ENCODE data around the gene SPATA24. TPM values are rescaled to one million over a fixed set of nuclear protein-coding genes. Genes with fewer than 3 reads are reported as not detected.
A peak's percentile ranks its signal among the peaks of the same experiment; 100 is the strongest.
"Not testable (repeated sequence)": the region's sequence is repeated elsewhere in the genome, so short reads cannot be mapped to it uniquely, and the experiment has no call there.

The SPATA24 gene
- total RNA-seq, 2 donors from 2014 or later = 18.9 TPM; not detected in 1

DNA sequence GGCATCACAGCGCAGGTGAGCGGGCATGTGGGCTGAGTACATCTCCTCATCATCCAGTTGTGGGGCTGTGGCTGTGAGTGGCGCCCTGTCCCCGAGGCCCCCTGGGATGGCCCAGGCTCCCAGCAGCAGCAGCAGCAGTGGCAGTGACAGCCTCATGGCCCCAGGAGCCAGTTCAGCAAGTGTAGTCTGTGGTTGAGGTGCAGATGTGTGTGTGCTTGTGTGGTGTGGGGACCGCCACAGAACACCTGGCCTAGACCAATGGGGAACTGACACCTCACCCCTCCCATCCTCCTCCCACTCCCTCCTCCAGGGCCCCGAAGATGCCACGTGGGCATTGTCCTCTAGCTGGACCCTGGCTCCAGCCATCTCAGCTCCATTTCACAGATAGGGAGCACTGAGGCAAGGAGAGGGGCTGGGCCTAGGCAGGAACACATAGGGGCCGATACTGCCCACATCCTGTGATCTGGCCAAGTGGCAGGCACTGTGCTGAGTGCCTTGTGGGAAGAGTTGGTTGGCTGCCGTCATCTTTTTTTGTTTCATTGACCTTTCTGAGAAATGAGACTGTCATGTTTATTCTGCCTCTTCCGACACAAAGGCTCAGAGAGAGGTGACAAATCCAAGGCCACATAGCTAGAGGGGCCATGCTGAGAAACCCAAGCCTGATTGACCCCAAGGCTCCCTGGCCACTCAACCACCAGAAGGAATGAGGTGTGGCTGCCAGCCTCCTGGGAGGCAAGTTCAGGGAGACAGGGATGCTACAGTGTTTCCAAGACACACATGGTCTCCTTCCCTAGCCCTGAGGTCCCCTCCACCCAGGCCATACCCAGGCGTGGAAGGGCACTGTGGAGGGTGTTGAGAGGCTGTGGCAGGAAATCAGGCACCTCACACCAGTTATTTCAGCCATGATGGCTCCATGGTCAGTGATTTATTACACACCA is 13.9 kb downstream of the SPATA24 start, which contains the start of gene MZB1:
Gene MZB1, minus strand, starts transcription at position 213 of the 938 bp plus-strand sequence. Its CDS starts 57 bp downstream, at position 156.
- WGBS, 2 donors = 78 to 81% methylated on average over 8 to 11 of the region's 11 CpGs
- no peak within 1 kb of the TSS for H3K4me3 ChIP-seq
- intact Hi-C loops (cut with DNase I) = no loop called here
- H3K27me3 ChIP-seq = peaks cover 0 to 11% of the 10 kb centered on the region in 2 donors
- no peak for DNase-seq
- no peak within 1 kb of the TSS for H3K27ac ChIP-seq
- TF ChIP-seq CTCF (IDR thresholded peaks at IDR 0.05) = no peak
- TF ChIP-seq POLR2A (IDR thresholded peaks at IDR 0.05) = no peak
- no peaks in the 10 kb centered on the region for H3K36me3 ChIP-seq (replicated peaks in 1 of 2; ENCODE audit: insufficient read depth in 1 of 2, low read depth in 2 of 2)
- no peak for ATAC-seq
- peaks cover 38% of the 10 kb centered on the region for H3K4me1 ChIP-seq
- no peaks in the 10 kb centered on the region for H3K9me3 ChIP-seq

DNA sequence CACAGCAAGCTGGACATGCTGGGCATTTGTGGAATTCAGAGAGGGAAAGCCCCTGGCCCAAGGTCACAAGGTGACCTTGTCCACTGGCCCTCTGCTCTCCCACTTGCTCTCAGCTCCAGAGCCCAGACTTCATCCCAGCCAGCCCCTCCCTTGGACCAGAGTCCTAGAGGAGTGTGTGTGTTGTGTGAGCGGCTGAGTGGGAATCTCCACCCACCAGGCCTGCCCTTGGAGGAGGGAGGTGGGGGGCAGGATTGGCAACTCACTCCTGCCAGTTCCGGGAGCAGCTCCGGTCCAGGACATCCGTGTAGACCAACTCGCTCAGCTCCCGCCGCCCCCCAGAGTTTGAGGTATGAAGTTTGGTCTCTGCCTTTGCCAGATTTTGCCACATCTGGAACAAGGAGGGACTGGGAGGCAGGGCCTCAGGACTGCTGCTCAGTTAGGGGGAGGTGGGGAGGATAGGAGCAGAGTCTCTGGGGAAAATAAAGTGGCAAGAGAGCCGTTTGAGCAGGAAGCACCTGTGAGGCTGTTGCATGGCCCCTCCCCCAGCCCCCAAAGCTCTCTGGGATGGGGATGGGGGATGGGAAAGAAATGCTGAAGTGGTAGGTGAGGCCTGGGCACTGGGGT is 15.6 kb downstream of the SPATA24 start:
- no peak for TF ChIP-seq CTCF (IDR thresholded peaks at IDR 0.05)
- TF ChIP-seq POLR2A (IDR thresholded peaks at IDR 0.05) = peak in 1 of 3 donors; percentile 22
- Histone ChIP-seq H3K27me3 (no peaks in the 10 kb centered on the region), H3K27ac (peak overlapping the region in 2 of 4 donors; percentile 3 to 38), H3K36me3 (replicated peaks in 1 of 2; ENCODE audit: insufficient read depth in 1 of 2, low read depth in 2 of 2) (no peaks in the 10 kb centered on the region), H3K4me3 (no peak overlapping the region), H3K9me3 (no peaks in the 10 kb centered on the region), H3K4me1 (peaks cover 38% of the 10 kb centered on the region)
- DNase-seq = peak; percentile 34 to 57 (median 46)
- 40 to 47% methylated on average over 6 to 7 of the region's 8 CpGs for WGBS, 2 donors
- intact Hi-C loops (cut with DNase I) = no loop called here
- ATAC-seq = peak; percentile 37

DNA sequence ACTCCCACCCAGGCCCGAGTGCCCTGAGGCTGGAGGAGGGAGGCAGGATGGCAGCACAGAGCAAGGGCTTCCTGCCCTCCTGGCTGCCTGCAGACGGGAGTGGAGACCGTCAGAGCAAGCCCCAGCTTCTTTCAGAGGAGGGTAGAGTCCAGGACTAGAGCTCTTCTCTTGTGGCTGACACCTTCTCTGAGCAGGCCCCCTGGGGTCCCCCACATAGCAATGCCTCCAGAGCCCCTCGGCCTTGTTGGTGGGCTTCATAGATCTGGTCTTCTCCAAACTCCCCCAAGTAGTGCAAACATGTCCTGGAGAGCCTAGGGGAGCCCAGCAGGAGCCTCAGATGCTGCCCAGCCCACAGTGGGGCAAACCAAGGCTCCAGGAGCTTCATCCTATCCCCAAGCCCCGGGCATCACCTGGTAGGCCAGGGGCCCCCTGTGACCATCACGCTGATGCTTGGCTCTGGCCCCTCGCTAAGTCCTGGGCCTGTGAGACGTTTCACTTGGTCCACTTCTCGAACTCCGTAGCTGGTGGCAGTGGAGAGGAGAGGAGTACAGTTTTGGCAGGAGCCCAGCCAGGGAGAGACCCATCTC is 16.2 kb downstream of the SPATA24 start:
- intact Hi-C loops (cut with DNase I) = no loop called here
- 67 to 83% methylated on average over 7 to 10 of the region's 10 CpGs for WGBS, 2 donors

GRCh38 chr5:139386956-139387355 is 16.9 kb downstream of the SPATA24 start:
- peaks cover 38% of the 10 kb centered on the region for H3K4me1 ChIP-seq
- H3K9me3 ChIP-seq; DNase-seq; intact Hi-C loops (cut with DNase I); H3K27ac ChIP-seq; H3K36me3 ChIP-seq (replicated peaks in 1 of 2; ENCODE audit: insufficient read depth in 1 of 2, low read depth in 2 of 2); H3K4me3 ChIP-seq; H3K27me3 ChIP-seq; ATAC-seq: not testable (repeated sequence)
- 80 to 85% methylated on average over 2 to 10 of the region's 10 CpGs for WGBS, 2 donors

More for the DNA sequence above, 16.2 kb downstream of the SPATA24 start:
- H3K4me1 ChIP-seq = peaks cover 35% of the 10 kb centered on the region
- H3K4me3 ChIP-seq = no peak overlapping the region
- H3K27ac ChIP-seq = peak overlapping the region in 2 of 4 donors; percentile 3 to 38
- H3K36me3 ChIP-seq (replicated peaks in 1 of 2; ENCODE audit: insufficient read depth in 1 of 2, low read depth in 2 of 2) = no peaks in the 10 kb centered on the region
- H3K27me3 ChIP-seq = no peaks in the 10 kb centered on the region
- ATAC-seq (no peak), DNase-seq (no peak)
- TF ChIP-seq CTCF (IDR thresholded peaks at IDR 0.05) = no peak
- no peak for TF ChIP-seq POLR2A (IDR thresholded peaks at IDR 0.05)
- H3K9me3 ChIP-seq = no peaks in the 10 kb centered on the region

DNA sequence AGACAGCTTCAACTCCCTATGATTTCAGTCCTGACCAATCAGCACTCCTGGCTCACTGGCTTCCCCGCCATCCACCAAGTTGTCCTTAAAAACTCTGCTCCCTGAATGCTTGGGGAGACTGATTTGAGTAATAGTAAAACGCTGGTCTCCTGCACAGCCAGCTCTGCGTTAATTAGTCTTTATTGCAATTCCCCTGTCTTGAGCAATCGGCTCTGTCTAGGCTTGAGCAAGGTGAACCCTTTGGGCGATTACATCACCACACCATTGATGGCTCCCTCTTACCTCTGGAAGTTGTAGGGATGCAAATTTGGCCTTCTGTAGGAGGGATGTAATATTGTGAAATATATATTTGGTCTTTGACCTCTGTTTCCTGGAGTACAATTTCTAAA is 17.8 kb downstream of the SPATA24 start:
- Histone ChIP-seq H3K27ac (peak overlapping the region in 1 of 4 donors; percentile 63), H3K27me3 (no peaks in the 10 kb centered on the region), H3K4me3 (no peak overlapping the region), H3K4me1 (peaks cover 38% of the 10 kb centered on the region), H3K36me3 (replicated peaks in 1 of 2; ENCODE audit: insufficient read depth in 1 of 2, low read depth in 2 of 2) (no peaks in the 10 kb centered on the region), H3K9me3 (no peaks in the 10 kb centered on the region)
- DNase-seq (no peak), ATAC-seq (no peak)
- intact Hi-C loops (cut with DNase I) = no loop called here
- TF ChIP-seq CTCF (IDR thresholded peaks at IDR 0.05) = no peak
- TF ChIP-seq POLR2A (IDR thresholded peaks at IDR 0.05) = no peak
- WGBS, 2 donors = 55 to 88% methylated on average over 5 of the region's 5 CpGs

Data from body of pancreas (tissue), 4 donors.